DMS79 treated with DMSO at 0.1 percent for 48 hours (cell line): ENCODE results near the gene C2CD4C.
"Not testable (repeated sequence)": the region's sequence is repeated elsewhere in the genome, so short reads cannot be mapped to it uniquely, and the experiment has no call there.

Experiments
- DNase-seq: peaks from one replicate; lab custom pipeline; 2025; lab: John Stamatoyannopoulos, UW

Gene C2CD4C

GRCh38 chr19:364496-365287 is 44.3 kb downstream of the C2CD4C start:
- DNase-seq = no peak

- no peak for DNase-seq
These were observed 46.3 kb downstream of the C2CD4C start for GRCh38 chr19:362683-363082.

GRCh38 chr19:362154-362553 is 46.8 kb downstream of the C2CD4C start:
- no peak for DNase-seq

GRCh38 chr19:359653-359925 is 49.4 kb downstream of the C2CD4C start:
- DNase-seq = no peak

GRCh38 chr19:355536-355935 is 53.4 kb downstream of the C2CD4C start:
- not testable (repeated sequence) for DNase-seq
